WTC11 (cell line): ENCODE data around the gene UGT1A3.

Experiments used
- CREB1 ChIP-seq: sonication (generic); formaldehyde crosslinking; IDR thresholded peaks from 2 replicates; pipeline ENCODE4 v1.8.0; 2023; ENCODE audit warnings: mild to moderate bottlenecking, missing genetic modification reagents
- USF2 ChIP-seq: sonication (generic); formaldehyde crosslinking; IDR thresholded peaks from 2 replicates; pipeline ENCODE4 v1.8.1; 2023; ENCODE audit warnings: mild to moderate bottlenecking, missing genetic modification reagents, moderate library complexity
- TF ChIP-seq, protein P1 (sequence below): fragments of 200-600 bp; IDR thresholded peaks from 2 replicates; pipeline ENCODE4 v1.8.0; 2022; ENCODE audit warnings: antibody characterized with exemption

GRCh38 chr2:233764761-233765160 is 35.9 kb downstream of the UGT1A3 start:
- TF ChIP-seq USF2 (CRISPR knock-in tag), result no peak
- TF ChIP-seq, protein P1, sequence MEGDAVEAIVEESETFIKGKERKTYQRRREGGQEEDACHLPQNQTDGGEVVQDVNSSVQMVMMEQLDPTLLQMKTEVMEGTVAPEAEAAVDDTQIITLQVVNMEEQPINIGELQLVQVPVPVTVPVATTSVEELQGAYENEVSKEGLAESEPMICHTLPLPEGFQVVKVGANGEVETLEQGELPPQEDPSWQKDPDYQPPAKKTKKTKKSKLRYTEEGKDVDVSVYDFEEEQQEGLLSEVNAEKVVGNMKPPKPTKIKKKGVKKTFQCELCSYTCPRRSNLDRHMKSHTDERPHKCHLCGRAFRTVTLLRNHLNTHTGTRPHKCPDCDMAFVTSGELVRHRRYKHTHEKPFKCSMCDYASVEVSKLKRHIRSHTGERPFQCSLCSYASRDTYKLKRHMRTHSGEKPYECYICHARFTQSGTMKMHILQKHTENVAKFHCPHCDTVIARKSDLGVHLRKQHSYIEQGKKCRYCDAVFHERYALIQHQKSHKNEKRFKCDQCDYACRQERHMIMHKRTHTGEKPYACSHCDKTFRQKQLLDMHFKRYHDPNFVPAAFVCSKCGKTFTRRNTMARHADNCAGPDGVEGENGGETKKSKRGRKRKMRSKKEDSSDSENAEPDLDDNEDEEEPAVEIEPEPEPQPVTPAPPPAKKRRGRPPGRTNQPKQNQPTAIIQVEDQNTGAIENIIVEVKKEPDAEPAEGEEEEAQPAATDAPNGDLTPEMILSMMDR, result no peak
- no peak for TF ChIP-seq CREB1
